GM10266 (cell line): ENCODE measurements around the gene RABL3.

Experiments
- DNase-seq: peaks from one replicate; pipeline ENCODE4 v3.0.0; 2012; ENCODE audit errors: extremely low spot score
- TF ChIP-seq, protein P1 (sequence below): IDR thresholded peaks from 2 replicates; pipeline ENCODE4 v1.5.1; 2012; ENCODE audit warnings: mild to moderate bottlenecking, low read depth; ENCODE audit not compliant: control insufficient read depth, insufficient read depth; ENCODE audit errors: missing control alignments

The RABL3 gene

DNA sequence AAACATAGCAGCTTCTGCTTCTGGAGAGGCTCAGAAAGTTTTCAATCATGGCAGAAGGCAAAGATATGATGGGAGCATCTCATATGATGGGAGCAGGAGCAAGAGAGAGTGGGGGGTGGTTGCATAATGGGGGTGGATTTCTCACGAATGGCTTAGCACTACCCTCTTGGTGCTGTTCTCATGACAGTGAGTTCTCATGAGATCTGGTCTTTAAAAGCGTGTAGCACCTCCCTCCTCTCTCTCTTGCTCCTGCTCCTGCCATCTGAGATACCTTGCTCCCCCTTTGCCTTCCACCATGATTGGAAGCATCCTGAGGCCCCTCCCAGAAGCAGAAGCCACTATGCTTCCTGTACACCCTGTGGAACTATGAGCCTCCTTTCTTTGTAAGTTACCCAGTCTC, 82.5 kb downstream of the RABL3 start:
- DNase-seq, result no peak

DNA sequence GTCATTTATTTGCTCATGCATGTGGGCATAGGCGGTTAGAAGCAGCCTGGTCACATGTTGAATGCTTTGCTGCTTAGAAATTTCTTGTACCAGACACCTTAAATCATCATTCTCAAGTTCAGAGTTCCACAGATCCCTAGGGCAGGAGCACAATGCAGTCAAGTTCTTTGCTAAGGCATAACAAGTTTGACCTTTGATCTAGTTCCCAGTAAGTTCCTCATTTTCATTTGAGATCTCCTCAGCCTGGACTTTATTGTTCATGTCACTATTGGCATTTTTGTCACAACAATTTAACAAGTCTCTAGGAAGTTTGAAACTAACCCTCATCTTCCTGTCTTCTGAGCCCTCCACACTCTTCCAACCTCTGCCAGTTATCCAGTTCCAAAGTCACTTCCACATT, 83.0 kb downstream of the RABL3 start:
- TF ChIP-seq, protein P1, sequence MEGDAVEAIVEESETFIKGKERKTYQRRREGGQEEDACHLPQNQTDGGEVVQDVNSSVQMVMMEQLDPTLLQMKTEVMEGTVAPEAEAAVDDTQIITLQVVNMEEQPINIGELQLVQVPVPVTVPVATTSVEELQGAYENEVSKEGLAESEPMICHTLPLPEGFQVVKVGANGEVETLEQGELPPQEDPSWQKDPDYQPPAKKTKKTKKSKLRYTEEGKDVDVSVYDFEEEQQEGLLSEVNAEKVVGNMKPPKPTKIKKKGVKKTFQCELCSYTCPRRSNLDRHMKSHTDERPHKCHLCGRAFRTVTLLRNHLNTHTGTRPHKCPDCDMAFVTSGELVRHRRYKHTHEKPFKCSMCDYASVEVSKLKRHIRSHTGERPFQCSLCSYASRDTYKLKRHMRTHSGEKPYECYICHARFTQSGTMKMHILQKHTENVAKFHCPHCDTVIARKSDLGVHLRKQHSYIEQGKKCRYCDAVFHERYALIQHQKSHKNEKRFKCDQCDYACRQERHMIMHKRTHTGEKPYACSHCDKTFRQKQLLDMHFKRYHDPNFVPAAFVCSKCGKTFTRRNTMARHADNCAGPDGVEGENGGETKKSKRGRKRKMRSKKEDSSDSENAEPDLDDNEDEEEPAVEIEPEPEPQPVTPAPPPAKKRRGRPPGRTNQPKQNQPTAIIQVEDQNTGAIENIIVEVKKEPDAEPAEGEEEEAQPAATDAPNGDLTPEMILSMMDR, result no peak
- DNase-seq, result no peak

More for the DNA sequence above, 82.5 kb downstream of the RABL3 start:
- TF ChIP-seq, protein P1, result no peak

DNA sequence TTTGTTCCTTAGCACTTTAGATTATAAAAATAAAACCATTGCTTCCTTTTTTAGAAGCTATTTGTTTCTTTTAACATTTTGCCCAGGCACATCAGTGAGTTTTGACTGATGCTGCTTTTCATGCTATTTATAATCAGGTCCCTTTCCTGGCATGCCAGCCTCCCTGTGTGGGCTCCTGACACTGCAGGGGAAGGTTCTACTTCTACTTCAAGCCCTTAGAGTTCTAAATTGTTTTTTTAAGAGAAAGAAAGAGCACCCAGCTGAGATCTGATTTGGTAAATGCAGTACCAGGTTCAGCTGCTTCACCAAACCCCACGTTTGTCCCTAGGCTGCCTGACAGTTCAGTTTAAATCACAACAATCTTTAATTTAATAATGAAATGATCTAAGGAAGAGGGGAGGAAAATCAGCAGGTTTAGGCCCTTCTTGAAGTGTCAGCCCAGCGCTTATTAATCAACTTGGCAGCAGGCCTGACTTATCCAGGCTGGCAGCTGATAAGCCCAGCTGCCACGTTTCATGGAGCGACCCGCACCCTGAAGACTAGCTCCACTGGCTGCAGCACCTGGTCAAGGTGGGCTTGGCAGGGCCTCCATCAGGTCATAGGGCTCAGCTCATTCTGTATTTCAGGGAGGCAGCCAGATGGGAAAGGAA, 89.3 kb downstream of the RABL3 start:
- TF ChIP-seq, protein P1, result no peak

DNA sequence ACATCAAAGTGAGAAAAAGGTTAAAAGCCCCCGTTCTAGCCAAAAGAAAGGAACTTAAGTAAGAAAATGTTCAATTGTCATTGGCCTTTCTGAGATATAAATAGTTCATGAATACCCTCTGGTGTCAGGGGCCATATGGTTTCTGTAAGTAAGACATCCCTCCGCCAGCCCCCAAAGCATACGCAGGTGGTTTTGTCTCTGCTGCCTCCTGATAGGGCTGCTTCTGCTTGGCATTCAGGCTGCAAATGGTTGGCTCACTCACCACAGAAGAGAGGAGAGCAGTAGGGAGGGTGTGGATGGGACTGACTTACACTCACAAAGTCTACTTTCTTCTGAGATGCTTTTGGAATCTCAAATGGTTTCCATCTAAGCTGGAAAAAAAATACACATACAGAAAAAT, 90.0 kb downstream of the RABL3 start:
- TF ChIP-seq, protein P1, result no peak
- no peak for DNase-seq

More for the DNA sequence above, 89.3 kb downstream of the RABL3 start:
- no peak for DNase-seq

DNA sequence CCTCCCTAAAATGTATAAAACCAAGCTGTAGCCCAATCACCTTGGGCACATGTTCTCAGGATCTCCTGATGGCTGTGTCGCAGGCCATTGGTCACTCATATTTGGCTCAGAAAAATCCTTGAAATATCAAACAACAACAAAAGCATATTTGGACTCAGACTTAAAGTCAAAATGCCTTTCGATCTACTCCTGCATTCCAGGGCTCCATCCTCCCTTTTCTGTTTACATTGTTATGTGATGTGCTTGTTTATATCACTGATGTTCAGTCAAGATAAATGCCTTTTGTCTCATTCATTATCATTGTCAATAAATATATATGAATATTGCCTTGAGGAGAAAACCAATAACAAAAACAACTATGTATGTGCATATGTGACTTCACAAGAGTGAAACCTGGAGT, 92.0 kb downstream of the RABL3 start:
- TF ChIP-seq, protein P1, result no peak
- DNase-seq, result no peak

DNA sequence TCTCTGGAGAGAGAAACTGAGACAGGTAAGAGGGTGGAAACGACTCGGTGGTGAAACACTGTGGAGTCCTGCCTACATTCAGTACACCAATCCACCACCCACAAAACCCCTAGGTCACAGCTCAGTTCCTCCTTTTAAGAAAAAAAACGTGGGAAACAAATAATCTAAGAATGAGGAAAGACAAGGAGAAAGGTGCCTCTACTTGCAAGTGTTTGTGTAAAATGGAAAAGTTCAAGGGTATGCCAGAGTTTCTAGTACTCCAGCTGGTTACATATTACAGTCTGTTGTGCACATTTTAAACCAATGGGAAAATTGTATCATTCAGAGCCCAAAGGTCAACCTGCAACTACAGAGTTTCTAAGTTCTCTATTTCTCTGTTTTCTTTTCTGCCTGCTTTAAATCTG, 92.5 kb downstream of the RABL3 start:
- TF ChIP-seq, protein P1, result no peak
- DNase-seq, result no peak

DNA sequence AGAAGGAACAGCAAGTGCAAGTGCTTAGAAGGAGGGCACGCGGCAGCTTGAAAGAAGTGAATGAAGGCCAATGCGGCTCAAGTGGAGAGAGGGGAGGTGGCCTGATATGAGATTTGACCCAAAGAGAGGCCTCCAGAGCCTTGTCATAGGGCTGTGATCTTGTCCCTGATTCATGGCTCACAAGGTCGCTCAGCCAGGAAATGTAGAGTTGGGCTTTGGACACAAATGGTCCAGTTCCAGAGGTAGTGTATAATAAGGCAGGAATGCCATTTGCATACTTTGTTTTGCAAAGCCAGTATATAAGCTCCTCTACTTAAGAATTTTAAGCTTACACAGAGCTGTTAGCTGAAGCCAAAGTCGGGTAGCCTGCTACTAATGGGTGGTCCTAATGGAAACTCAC, 94.0 kb downstream of the RABL3 start:
- DNase-seq, result no peak
- TF ChIP-seq, protein P1, result no peak
